Vagina (tissue), 2 donors: Measurements from ENCODE around the gene GPC5. TPM values are rescaled to one million over a fixed set of nuclear protein-coding genes. Genes with fewer than 3 reads are reported as not detected.
"Not testable (repeated sequence)": the region's sequence is repeated elsewhere in the genome, so short reads cannot be mapped to it uniquely, and the experiment has no call there.

ENCODE experiments used
- DNase-seq, 2 donors: peaks; one replicate each; pipeline ENCODE4 v3.0.0-alpha.2; 2017; ENCODE audit errors: extremely low spot score in 2 of 2
- H3K27ac ChIP-seq: fragments of 200-600 bp; sonication (generic); one replicate; pipeline ENCODE4 v1.5.1; 2019
- H3K27me3 ChIP-seq: fragments of 200-600 bp; sonication (generic); one replicate; pipeline ENCODE4 v1.5.1; 2019
- H3K36me3 ChIP-seq, 2 donors: fragments of 200-600 bp; sonication (generic); one replicate each; pipeline ENCODE4 v1.5.1; 2017 to 2019
- H3K4me1 ChIP-seq: fragments of 200-600 bp; sonication (generic); one replicate; pipeline ENCODE4 v1.5.1; 2019
- H3K4me3 ChIP-seq, 2 donors: fragments of 200-600 bp; sonication (generic); 1 replicate in 1 of 2; 2 replicates in 1 of 2; pipeline ENCODE4 v1.5.1; 2016 to 2019
- H3K9me3 ChIP-seq: fragments of 200-600 bp; sonication (generic); one replicate; pipeline ENCODE4 v1.5.1; 2019
- CTCF ChIP-seq, 3 experiments: fragments of 450-650 bp in 2 of 3; fragments of 200-600 bp in 1 of 3; sonication (generic) in 1 of 3; IDR thresholded peaks; one replicate each; pipeline ENCODE4 v1.5.1; 2017 to 2019; ENCODE audit warnings: antibody characterized with exemption in 3 of 3, mild to moderate bottlenecking in 2 of 3, moderate library complexity in 2 of 3
- POLR2A ChIP-seq, 2 donors: fragments of 450-650 bp; IDR thresholded peaks; one replicate each; pipeline ENCODE4 v1.6.1; 2017; ENCODE audit warnings: antibody characterized with exemption in 2 of 2, mild to moderate bottlenecking in 2 of 2, moderate library complexity in 2 of 2
- POLR2AphosphoS5 ChIP-seq, 2 donors: sonication (generic); formaldehyde crosslinking; IDR thresholded peaks; one replicate each; pipeline ENCODE4 v1.9.0; 2017; ENCODE audit warnings: antibody characterized with exemption in 2 of 2, mild to moderate bottlenecking in 2 of 2, low read depth in 1 of 2; ENCODE audit not compliant: insufficient read depth in 1 of 2
- intact Hi-C: fragments of 100-400 bp; cut with DNase I; formaldehyde crosslinking; loops from one replicate; pipeline ENCODE4 v1.15.1; 2023
- total RNA-seq: library from RNA; depleted of rRNA; stranded (reverse); fragments of >200 nt; gene quantifications from one replicate; pipeline ENCODE4 v1.2.3, GENCODE V29; 2016

GPC5 gene
- total RNA-seq, 1 donor from 2014 or later, result 1.7 TPM

- Histone ChIP-seq H3K27me3 (no peaks in the 10 kb centered on the region), H3K4me3 (no peak overlapping the region), H3K27ac (no peak overlapping the region), H3K4me1 (no peaks in the 10 kb centered on the region), H3K9me3 (no peaks in the 10 kb centered on the region), H3K36me3 (no peaks in the 10 kb centered on the region)
- TF ChIP-seq POLR2AphosphoS5 (IDR thresholded peaks at IDR 0.05; ENCODE audit: insufficient read depth in 1 of 2, low read depth in 1 of 2), result no peak
- TF ChIP-seq CTCF (IDR thresholded peaks at IDR 0.05), result no peak
- TF ChIP-seq POLR2A (IDR thresholded peaks at IDR 0.05), result no peak
- intact Hi-C loops, result no loop called here
- no peak for DNase-seq
These were observed 1336.1 kb downstream of the GPC5 start for GRCh38 chr13:92734545-92734944.

DNA sequence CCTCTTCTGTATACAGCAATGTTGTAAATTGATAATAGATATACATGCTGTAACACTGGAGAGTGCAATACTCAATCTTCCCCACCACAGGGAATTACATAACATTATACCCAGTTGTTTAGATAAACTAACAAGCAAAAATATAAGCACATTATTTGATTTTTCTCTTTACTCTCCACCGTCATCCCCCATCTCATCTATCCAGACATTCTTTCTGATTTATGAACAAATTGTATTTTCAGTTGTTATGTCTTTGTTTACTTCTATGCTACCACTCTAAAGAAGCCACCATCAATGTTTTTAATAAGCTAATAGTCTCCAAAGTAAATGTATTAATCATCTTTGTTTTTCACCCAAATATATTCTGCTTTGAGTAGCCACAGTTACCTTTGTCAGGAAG is 1337.5 kb downstream of the GPC5 start:
- Histone ChIP-seq H3K27me3 (no peaks in the 10 kb centered on the region), H3K9me3 (no peaks in the 10 kb centered on the region), H3K27ac (no peak overlapping the region), H3K36me3 (no peaks in the 10 kb centered on the region), H3K4me1 (no peaks in the 10 kb centered on the region), H3K4me3 (no peak overlapping the region)
- no peak for TF ChIP-seq CTCF (IDR thresholded peaks at IDR 0.05)
- no peak for TF ChIP-seq POLR2AphosphoS5 (IDR thresholded peaks at IDR 0.05; ENCODE audit: insufficient read depth in 1 of 2, low read depth in 1 of 2)
- TF ChIP-seq POLR2A (IDR thresholded peaks at IDR 0.05), result no peak
- intact Hi-C loops, result no loop called here
- DNase-seq, result no peak

DNA sequence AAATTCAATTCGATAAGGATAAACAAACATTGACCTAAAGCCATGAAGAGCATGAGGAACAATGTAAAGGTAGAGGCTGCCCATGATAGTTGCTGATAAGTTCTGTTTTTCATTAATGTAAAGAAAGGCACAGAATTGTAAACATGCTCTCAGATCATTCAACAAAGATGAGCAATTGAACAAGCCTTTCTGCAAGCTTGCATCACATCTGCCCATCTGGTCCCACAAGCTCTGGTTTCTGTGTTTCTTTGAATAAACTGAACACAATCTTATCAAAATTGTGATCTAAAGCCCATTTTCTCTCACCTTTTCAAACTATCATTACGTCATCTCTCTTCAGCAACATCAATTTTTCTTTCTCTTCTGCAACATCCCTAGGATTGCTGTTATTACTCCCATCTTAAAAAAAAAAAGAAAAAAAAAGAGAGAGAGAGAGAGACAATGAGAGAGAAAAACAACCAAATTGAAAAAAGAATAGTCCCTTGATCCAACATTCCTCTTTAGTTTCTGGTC is 1340.9 kb downstream of the GPC5 start:
- Histone ChIP-seq H3K36me3 (no peaks in the 10 kb centered on the region), H3K9me3 (no peaks in the 10 kb centered on the region), H3K27me3 (no peaks in the 10 kb centered on the region), H3K4me3 (no peak overlapping the region), H3K27ac (no peak overlapping the region), H3K4me1 (no peaks in the 10 kb centered on the region)
- intact Hi-C loops, result no loop called here
- no peak for DNase-seq
- no peak for TF ChIP-seq POLR2AphosphoS5 (IDR thresholded peaks at IDR 0.05; ENCODE audit: insufficient read depth in 1 of 2, low read depth in 1 of 2)
- no peak for TF ChIP-seq CTCF (IDR thresholded peaks at IDR 0.05)
- TF ChIP-seq POLR2A (IDR thresholded peaks at IDR 0.05), result no peak

GRCh38 chr13:92743992-92744391 is 1345.6 kb downstream of the GPC5 start:
- Histone ChIP-seq H3K36me3 (no peaks in the 10 kb centered on the region), H3K4me1 (no peaks in the 10 kb centered on the region), H3K9me3 (no peaks in the 10 kb centered on the region), H3K27me3 (no peaks in the 10 kb centered on the region), H3K4me3 (no peak overlapping the region), H3K27ac (no peak overlapping the region)
- DNase-seq, result no peak
- intact Hi-C loops, result loop anchor here (5.0 kb wide), 1 partner anchor 257 kb away; no protein-coding TSS in a partner anchor
- TF ChIP-seq POLR2A (IDR thresholded peaks at IDR 0.05), result no peak
- TF ChIP-seq CTCF (IDR thresholded peaks at IDR 0.05), result no peak
- TF ChIP-seq POLR2AphosphoS5 (IDR thresholded peaks at IDR 0.05; ENCODE audit: insufficient read depth in 1 of 2, low read depth in 1 of 2), result no peak

GRCh38 chr13:92745258-92745657 is 1346.8 kb downstream of the GPC5 start:
- H3K4me3 ChIP-seq, result no peak overlapping the region
- H3K9me3 ChIP-seq, result no peaks in the 10 kb centered on the region
- intact Hi-C loops, result no loop called here
- DNase-seq, result no peak
- no peak overlapping the region for H3K27ac ChIP-seq
- H3K4me1 ChIP-seq, result no peaks in the 10 kb centered on the region
- H3K27me3 ChIP-seq, result no peaks in the 10 kb centered on the region
- TF ChIP-seq POLR2AphosphoS5 (IDR thresholded peaks at IDR 0.05; ENCODE audit: insufficient read depth in 1 of 2, low read depth in 1 of 2), result no peak
- no peak for TF ChIP-seq POLR2A (IDR thresholded peaks at IDR 0.05)
- TF ChIP-seq CTCF (IDR thresholded peaks at IDR 0.05), result no peak
- no peaks in the 10 kb centered on the region for H3K36me3 ChIP-seq

GRCh38 chr13:92752705-92753104 is 1354.3 kb downstream of the GPC5 start:
- H3K27me3 ChIP-seq, H3K27ac ChIP-seq, DNase-seq, intact Hi-C loops, H3K36me3 ChIP-seq, H3K4me3 ChIP-seq, H3K9me3 ChIP-seq, H3K4me1 ChIP-seq: not testable (repeated sequence)
